ENCODE results near the gene CAMK2D.
A peak's percentile ranks its signal among the peaks of the same experiment; 100 is the strongest.

CAMK2D gene

GRCh38 chr4:113497154-113497884, 264.2 kb downstream of the CAMK2D start:
- FAIRE-seq (no peak), DNase-seq (ENCODE audit: insufficient read length, low spot score) (no peak)

DNA sequence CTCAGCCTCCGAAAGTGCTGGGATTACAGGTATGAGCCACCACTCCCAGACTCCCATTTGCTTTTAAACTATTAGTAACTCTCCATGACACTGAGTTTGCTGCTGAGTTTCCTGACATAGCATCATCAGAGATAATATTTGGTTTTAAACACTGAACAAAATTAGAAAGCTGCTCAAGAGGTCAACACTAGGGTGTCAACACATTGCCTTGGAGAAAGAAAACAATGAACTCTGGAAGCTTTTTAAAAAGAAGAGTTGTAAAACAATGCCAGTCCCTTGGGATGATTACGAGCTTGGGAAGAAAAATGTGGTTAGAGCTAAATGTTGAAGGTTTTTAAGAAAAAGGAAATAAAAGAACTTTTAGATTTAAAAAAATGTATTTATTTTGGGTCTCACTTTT, 264.8 kb downstream of the CAMK2D start:
- DNase-seq (ENCODE audit: insufficient read length, low spot score) (no peak), FAIRE-seq (no peak)

GRCh38 chr4:113495790-113496189, 265.7 kb downstream of the CAMK2D start:
- FAIRE-seq (no peak), DNase-seq (ENCODE audit: insufficient read length, low spot score) (no peak)

DNA sequence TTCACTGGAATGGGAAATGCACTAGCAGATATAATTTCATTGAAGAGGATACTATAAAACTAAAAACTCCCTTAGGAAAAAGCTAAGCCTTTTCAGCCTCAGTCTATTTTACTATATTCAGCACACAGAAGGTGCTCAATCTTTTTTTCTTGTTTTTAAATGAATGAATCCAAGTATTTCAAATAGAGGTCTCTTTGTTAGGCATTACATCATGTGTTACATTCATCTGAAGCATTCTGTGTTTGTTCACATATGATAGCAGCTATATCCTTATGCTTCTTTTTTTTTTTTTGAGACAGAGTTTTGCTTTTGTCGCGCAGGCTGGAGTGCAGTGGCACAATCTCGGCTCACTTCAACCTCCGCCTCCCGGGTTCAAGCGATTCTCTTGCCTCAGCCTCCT, 278.4 kb downstream of the CAMK2D start:
- no peak for DNase-seq (ENCODE audit: insufficient read length, low spot score)
- peak; percentile 56 for FAIRE-seq

DNA sequence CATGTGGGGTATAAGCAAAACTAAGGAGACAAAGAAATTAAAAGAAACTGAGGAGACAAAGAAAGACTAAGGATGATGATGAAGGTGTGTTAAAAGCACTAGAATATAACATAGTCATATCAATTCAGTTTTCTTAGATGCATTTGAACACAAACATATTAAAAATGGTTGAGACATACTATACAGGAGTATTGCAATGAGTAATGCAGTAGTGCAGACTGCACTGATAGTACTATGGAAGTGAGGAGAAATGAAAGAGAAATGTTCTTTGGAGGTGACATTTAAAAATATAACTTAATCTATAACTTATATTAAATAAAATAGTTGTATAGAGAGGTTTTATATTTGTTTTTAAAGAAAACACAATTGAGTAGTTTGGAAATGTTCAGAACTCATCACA, 279.2 kb downstream of the CAMK2D start:
- no peak for FAIRE-seq
- no peak for DNase-seq (ENCODE audit: insufficient read length, low spot score)

GRCh38 chr4:113481820-113482219, 279.7 kb downstream of the CAMK2D start:
- no peak for FAIRE-seq
- DNase-seq (ENCODE audit: insufficient read length, low spot score): no peak

DNA sequence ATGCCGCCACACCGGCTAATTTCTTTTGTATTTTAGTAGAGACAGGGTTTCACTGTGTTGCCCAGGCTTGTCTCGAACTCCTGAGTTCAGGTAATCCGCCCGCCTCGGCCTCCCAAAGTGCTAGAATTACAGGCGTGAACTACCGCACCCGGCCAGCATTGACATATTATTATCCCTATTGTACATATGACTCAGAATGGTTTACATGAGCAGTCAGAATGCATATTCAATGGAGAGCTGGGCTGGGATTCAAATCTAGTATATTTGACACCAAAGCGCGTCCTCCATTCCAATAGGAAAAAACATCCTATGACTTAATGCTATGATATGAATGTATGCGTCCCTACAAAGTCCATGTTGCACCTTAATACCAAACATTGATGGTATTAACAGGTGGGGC, 281.4 kb downstream of the CAMK2D start:
- no peak for FAIRE-seq
- DNase-seq (ENCODE audit: insufficient read length, low spot score): no peak

DNA sequence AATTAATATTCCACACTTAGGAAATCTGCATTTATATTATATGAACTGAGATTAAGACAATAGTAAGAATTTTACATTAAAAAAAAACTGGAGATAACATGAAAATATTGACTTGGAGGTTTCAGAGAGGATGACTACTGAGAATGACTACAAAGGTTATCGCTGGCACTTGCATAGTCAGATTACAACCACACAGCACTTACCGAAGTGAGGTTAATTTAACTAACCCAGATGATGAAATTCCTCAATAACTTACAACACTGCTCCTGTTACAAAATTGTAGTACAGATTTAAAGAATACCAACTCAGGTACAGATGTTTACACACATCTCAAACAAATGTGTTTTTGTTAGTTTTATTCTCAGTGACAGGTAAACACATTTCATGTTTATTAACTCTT, 283.5 kb downstream of the CAMK2D start:
- DNase-seq (ENCODE audit: insufficient read length, low spot score) (no peak), FAIRE-seq (no peak)

- DNase-seq (ENCODE audit: insufficient read length, low spot score) (no peak), FAIRE-seq (no peak)
These were observed 284.7 kb downstream of the CAMK2D start for GRCh38 chr4:113476800-113477199.

- DNase-seq (ENCODE audit: insufficient read length, low spot score) (no peak), FAIRE-seq (peak; percentile 18)
These were observed 287.5 kb downstream of the CAMK2D start for GRCh38 chr4:113474017-113474416.

DNA sequence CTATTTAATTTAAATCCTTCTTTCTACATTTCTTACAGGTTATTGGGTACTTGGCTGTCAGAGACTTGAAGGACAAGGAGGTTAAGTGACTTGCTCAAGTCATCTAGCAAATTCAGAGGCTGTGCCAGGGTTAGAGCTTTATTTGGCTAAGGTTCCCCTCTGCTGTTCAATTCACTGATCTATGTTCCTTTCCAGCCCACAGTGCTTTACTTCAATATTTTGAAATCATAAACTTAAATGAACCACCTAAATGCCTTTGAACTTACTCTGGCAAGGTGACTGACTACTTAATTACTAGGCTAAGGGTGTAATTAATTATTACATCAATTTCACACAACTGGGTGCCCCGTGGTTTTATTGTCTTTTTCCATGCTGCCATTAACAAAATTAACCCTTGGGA, 288.7 kb downstream of the CAMK2D start:
- DNase-seq (ENCODE audit: insufficient read length, low spot score) (no peak), FAIRE-seq (no peak)

DNA sequence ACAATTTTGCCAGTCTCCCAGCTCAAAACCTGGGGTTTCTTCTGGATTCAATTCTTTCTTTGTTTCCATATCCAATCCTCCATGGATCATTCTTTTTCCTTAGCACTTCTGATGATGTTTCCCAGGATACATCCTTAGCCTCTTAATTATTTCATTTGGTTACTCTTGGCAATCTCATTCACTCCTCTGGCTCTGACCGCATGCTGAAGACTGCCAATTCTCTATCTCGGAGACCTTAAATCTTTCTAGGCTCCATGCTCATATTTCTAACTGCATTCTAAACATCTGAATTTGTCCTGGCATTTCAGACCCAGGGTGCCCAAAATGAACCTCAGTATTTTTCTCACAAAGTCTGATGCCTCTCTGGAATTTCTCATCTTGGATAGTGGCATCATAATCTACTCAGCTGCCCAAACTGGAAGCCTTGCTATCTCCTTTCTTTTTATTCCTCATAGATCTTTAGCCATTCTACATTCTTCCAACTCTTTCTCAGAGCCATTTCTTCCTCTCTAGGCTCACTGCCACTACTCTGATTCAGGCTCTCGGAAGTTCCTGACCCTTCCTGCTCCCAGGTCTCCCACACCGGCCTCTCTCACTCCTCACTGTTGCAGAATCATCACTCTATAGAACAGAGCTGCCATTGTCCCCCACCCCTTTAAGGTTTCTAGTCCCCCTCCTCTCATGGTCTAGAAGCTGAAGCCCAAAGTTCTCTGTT, 290.2 kb downstream of the CAMK2D start:
- FAIRE-seq: peak; percentile 47

GRCh38 chr4:113469926-113470325, 291.6 kb downstream of the CAMK2D start:
- no peak for FAIRE-seq
- DNase-seq (ENCODE audit: insufficient read length, low spot score): no peak

More for the DNA sequence above, 290.2 kb downstream of the CAMK2D start:
- DNase-seq (ENCODE audit: insufficient read length, low spot score): no peak

DNA sequence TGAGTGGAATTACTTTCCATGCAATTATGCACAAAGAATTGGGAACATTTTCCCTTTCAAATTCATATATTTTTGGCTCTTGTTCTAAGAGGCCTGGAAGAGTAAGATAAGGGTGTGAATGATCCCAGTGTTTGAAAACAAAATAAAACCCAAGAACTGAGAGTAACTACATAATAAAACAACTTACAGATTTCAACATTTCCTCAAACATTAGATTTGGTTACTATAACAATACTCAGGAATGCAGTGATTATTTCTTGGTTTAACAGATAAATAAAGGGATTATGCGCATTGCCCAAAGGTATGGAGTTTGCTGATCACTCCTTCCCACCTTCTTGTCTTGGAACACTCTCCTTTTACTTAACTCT, 292.5 kb downstream of the CAMK2D start:
- FAIRE-seq: no peak
- DNase-seq (ENCODE audit: insufficient read length, low spot score): no peak

GRCh38 chr4:113468165-113469022, 293.1 kb downstream of the CAMK2D start:
- DNase-seq (ENCODE audit: insufficient read length, low spot score): no peak
- no peak for FAIRE-seq

GRCh38 chr4:113467581-113467980, 294.0 kb downstream of the CAMK2D start:
- FAIRE-seq: no peak
- DNase-seq (ENCODE audit: insufficient read length, low spot score): no peak

- FAIRE-seq: no peak
- DNase-seq (ENCODE audit: insufficient read length, low spot score): no peak
These were observed 299.3 kb downstream of the CAMK2D start for GRCh38 chr4:113462286-113462685.

DNA sequence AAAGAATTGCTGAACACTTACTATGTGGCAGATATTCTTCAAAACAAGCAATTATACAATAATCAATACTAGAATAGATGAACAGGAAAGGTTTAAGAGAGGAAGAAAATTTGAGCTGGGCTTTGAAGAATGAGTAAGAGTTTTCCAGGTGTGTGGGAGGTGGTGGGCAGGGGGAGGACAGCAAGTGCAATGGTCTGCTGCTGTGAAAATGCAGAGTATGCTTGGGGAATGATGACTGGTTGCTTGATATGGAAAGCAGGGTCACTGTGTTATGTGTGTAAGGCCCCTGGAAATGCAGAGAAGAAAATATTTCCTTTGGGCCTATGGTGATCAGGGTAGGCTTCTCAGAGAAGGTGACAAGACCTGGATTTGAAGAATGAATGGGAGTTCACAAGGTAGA, 300.3 kb downstream of the CAMK2D start:
- no peak for FAIRE-seq
- DNase-seq (ENCODE audit: insufficient read length, low spot score): no peak

- DNase-seq (ENCODE audit: insufficient read length, low spot score) (no peak), FAIRE-seq (no peak)
These were observed 303.7 kb downstream of the CAMK2D start for GRCh38 chr4:113457886-113458285.

GRCh38 chr4:113457121-113457520, 304.4 kb downstream of the CAMK2D start:
- FAIRE-seq (no peak), DNase-seq (ENCODE audit: insufficient read length, low spot score) (no peak)

DNA sequence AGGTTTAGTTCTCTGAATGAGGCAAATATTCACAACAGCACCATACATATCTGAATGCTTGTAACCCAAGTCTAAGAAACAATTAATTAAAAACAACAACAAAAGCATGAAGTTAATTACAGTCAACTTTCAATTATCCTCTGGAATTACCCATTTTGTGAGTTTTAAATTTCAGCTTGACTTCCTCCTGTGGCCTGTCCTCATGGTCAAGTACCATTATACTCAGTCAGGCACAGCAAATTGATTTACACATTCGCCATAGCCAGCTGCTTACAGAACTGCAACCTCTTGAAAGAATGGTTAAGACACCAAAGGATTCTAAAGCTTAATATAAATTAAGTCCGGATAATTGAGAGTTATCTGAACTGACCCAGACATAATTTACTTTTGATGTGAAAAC, 306.5 kb downstream of the CAMK2D start:
- FAIRE-seq (no peak), DNase-seq (ENCODE audit: insufficient read length, low spot score) (no peak)
